ENCODE results near the gene SLC9A3.

Gene SLC9A3

DNA sequence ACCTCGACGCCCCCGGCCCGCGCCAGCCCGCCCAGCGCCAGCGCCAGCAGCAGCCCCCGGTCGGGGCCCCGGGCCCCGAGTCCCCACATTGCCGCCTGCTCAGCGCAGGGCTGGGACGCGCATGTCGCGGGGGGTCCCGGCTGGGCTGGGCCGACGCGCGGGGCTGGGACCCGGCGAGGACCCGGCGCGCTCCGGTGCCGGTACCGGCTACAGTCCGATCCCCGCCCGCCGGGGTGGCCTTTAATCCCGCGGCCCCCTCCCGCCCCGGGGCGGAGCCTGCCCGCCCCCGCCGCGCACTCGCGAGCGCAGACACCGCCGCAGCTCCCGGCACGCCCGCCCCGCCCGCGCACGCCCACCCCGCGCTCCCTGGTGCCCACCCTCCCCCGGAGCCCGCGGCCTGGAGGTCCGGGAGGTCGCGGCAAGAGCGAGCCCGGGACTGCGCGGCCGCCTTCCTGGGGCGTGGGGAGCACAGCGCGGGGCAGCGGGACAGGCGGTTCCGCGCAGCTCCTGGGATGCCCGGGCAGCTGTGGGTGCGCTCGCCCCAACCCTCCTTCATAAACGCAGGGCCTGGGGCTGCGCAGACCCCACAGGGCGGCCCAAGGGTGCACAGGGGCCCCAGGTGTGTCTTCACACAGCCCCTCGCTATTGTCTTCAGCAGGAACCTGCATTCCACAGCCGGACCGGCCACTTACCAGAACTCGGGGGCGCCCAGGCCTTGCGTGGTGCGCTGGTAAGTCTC lies at the start of gene SLC9A3:
TSS of gene SLC9A3 (minus strand) at position 216 of the 739 bp plus-strand sequence.
- no peak for DNase-seq (ENCODE audit: low read depth in 2 of 2)
- H3K4me3 ChIP-seq (replicated peaks in 1 of 2; ENCODE audit: low read depth in 2 of 2, low read length in 2 of 2) = no peak within 1 kb of the TSS
- TF ChIP-seq, protein P1, sequence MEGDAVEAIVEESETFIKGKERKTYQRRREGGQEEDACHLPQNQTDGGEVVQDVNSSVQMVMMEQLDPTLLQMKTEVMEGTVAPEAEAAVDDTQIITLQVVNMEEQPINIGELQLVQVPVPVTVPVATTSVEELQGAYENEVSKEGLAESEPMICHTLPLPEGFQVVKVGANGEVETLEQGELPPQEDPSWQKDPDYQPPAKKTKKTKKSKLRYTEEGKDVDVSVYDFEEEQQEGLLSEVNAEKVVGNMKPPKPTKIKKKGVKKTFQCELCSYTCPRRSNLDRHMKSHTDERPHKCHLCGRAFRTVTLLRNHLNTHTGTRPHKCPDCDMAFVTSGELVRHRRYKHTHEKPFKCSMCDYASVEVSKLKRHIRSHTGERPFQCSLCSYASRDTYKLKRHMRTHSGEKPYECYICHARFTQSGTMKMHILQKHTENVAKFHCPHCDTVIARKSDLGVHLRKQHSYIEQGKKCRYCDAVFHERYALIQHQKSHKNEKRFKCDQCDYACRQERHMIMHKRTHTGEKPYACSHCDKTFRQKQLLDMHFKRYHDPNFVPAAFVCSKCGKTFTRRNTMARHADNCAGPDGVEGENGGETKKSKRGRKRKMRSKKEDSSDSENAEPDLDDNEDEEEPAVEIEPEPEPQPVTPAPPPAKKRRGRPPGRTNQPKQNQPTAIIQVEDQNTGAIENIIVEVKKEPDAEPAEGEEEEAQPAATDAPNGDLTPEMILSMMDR (IDR thresholded peaks at IDR 0.05; ENCODE audit: low read depth, low read length) = no peak

DNA sequence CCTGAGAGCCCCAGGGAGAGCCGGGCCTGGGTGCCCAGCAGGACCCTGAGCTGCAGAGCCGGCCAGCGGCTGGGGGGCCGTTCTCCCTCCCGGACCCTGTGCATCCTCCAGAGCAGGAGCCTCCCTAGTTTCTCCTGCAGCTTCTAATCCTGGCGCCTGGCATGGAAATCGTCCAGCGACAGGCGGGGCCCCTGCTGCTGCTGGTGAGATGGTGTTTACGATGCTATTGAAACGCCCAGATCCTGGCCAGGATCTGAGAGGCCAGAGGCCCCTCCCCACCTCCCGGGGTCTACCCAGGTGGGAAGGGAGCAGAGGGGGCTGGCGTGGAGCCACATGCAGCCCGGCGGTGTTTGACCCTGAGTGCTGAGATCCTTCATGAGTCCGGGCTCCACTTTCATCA lies 49.7 kb upstream of the SLC9A3 start:
- no peak for DNase-seq (ENCODE audit: low read depth in 2 of 2)
- no peak overlapping the region for H3K4me3 ChIP-seq (replicated peaks in 1 of 2; ENCODE audit: low read depth in 2 of 2, low read length in 2 of 2)
- TF ChIP-seq, protein P1 (IDR thresholded peaks at IDR 0.05; ENCODE audit: low read depth, low read length) = no peak

DNA sequence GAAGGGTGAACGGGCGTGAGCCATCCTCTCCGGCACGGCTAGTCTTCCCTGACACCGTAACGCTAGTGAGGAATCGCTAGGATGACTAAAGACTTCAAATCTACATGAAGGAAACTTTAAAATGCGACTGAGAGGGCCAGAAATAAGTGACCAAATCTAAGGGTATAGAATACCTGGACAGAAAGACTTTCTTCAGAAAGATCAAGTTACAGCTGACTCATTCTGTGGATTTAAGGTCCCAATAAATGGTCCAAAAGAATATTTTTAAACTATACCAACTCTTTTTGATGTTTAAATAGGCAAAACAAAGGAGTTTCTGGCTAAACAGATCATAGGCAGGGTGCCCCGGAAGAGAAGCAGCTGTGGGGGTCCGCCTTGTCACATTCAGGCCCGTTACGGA lies 49.0 kb upstream of the SLC9A3 start:
- no peak overlapping the region for H3K4me3 ChIP-seq (replicated peaks in 1 of 2; ENCODE audit: low read depth in 2 of 2, low read length in 2 of 2)
- TF ChIP-seq, protein P1 (IDR thresholded peaks at IDR 0.05; ENCODE audit: low read depth, low read length) = no peak
- DNase-seq (ENCODE audit: low read depth in 2 of 2) = no peak

DNA sequence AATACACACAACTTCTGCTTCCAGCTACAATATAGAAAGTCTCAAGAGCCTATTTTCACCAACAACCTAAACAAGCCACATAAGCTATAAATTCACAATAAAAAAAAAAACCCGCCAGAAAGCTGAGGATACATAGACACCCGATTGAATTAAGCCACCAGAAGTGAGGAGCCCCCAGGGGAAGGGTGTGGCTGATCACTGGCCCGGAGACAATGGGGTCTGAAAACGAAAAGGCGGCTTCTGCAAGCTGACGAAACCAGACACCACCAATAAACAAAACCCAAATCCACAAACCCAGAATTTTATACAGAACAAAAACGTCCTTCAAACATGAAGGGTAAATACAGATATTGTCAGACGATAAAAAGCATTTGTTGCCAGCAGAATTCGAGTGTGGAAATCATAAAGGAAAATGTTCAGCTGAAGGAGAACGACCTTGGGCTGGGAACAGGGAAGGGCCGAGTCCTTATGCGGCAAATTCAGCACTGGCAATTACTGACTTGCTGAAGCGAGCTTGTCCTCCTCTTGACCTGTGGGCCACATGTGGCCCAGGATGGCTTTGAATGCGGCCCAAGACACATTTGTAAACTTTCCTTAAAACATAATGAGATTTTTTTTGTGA lies 48.3 kb upstream of the SLC9A3 start:
- TF ChIP-seq, protein P1 (IDR thresholded peaks at IDR 0.05; ENCODE audit: low read depth, low read length) = no peak
- H3K4me3 ChIP-seq (replicated peaks in 1 of 2; ENCODE audit: low read depth in 2 of 2, low read length in 2 of 2) = no peak overlapping the region
- DNase-seq (ENCODE audit: low read depth in 2 of 2) = no peak

DNA sequence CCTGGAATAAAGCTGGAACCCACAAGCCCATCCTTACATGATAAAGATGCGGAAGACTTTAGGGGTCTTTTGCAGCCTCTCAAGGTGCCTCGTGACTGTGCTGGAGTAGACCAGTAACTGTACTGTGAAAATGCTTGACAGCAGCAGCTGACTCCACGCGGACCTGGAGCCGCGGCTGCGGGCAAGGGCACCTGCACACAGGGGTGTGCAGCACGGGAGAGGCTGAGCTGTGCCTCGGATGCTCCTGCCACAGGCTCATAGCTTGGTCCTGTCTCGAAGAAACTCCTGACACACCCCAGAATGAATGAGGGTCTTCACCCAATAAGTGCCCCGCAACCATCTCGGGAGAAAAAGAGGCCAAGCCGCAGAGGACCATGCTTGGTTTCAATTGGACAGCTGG lies 47.5 kb upstream of the SLC9A3 start:
- TF ChIP-seq, protein P1 (IDR thresholded peaks at IDR 0.05; ENCODE audit: low read depth, low read length) = no peak
- no peak overlapping the region for H3K4me3 ChIP-seq (replicated peaks in 1 of 2; ENCODE audit: low read depth in 2 of 2, low read length in 2 of 2)
- no peak for DNase-seq (ENCODE audit: low read depth in 2 of 2)

DNA sequence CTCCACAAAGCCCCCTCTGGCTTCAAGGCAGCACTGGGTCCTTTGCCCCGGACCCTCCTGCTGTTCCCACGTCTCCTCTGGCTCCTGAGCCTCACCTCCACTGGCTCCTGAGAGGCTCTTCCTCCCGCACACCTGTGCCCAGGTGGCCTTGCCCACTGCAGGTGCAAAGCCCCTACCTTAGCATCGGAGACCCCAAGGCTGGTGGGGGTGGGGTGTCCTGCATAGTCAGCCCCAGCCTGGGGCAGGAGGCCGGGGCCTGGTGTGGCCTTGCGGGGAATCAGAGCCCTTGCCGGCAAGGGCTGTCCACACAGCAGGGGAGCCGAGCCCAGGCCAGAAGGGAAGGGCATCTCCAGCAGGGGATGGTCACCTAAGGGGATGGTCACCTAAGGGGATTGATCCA lies 46.6 kb upstream of the SLC9A3 start:
- no peak overlapping the region for H3K4me3 ChIP-seq (replicated peaks in 1 of 2; ENCODE audit: low read depth in 2 of 2, low read length in 2 of 2)
- no peak for DNase-seq (ENCODE audit: low read depth in 2 of 2)
- TF ChIP-seq, protein P1 (IDR thresholded peaks at IDR 0.05; ENCODE audit: low read depth, low read length) = no peak
